Stomach (tissue), 9 donors: ENCODE data around the gene ENPP4. TPM values are rescaled to one million over a fixed set of nuclear protein-coding genes. Genes with fewer than 3 reads are reported as not detected.
"Not testable (repeated sequence)": the region's sequence is repeated elsewhere in the genome, so short reads cannot be mapped to it uniquely, and the experiment has no call there.

Experiments used
- DNase-seq, 2 donors: peaks; one replicate each; pipeline versions ENCODE4 v3.0.0 to v3.0.0-alpha.2; 2013 to 2019
- H3K27ac ChIP-seq, 5 donors: fragments of 200-600 bp in 4 of 5; sonication (generic) in 4 of 5; one replicate each; pipeline ENCODE4 v1.5.1; 2013 to 2019; ENCODE audit warnings: mild to moderate bottlenecking in 1 of 5, moderate library complexity in 1 of 5
- H3K27me3 ChIP-seq, 3 donors: fragments of 200-600 bp; sonication (generic); one replicate each; pipeline ENCODE4 v1.5.1; 2017 to 2019; ENCODE audit warnings: mixed run types in 1 of 3
- H3K36me3 ChIP-seq, 4 donors: fragments of 200-600 bp; sonication (generic); 1 replicate in 3 of 4; 2 replicates in 1 of 4; pipeline ENCODE4 v1.5.1; 2016 to 2019
- H3K4me1 ChIP-seq, 4 donors: fragments of 200-600 bp; sonication (generic); one replicate each; pipeline ENCODE4 v1.5.1; 2016 to 2019
- H3K4me3 ChIP-seq, 4 donors: fragments of 200-600 bp; sonication (generic) in 3 of 4; one replicate each; pipeline ENCODE4 v1.5.1; 2016 to 2019; ENCODE audit warnings: mild to moderate bottlenecking in 1 of 4
- H3K9me3 ChIP-seq, 4 donors: fragments of 200-600 bp; sonication (generic); one replicate each; pipeline ENCODE4 v1.5.1; 2016 to 2019
- EP300 ChIP-seq: sonication (generic); formaldehyde crosslinking; IDR thresholded peaks from one replicate; pipeline ENCODE4 v1.6.1; 2017; ENCODE audit warnings: antibody characterized with exemption
- POLR2A ChIP-seq, 4 donors: fragments of 450-650 bp; IDR thresholded peaks; one replicate each; pipeline ENCODE4 v1.6.1; 2016; ENCODE audit warnings: antibody characterized with exemption in 4 of 4, control low read depth in 2 of 4, mild to moderate bottlenecking in 1 of 4, moderate library complexity in 1 of 4
- POLR2AphosphoS5 ChIP-seq, 3 donors: sonication (generic); formaldehyde crosslinking; IDR thresholded peaks; one replicate each; pipeline ENCODE4 v1.6.1; 2016; ENCODE audit warnings: antibody characterized with exemption in 3 of 3
- WGBS, 5 donors: extraction: QIAGEN DNeasy Blood & Tissue Kit in 3 of 5; methylation state at CpG; one replicate each; pipeline versions ENCODE4 v1.1.5 to v1.1.7; 2013 to 2018; 5-methylcytosine and 5-hydroxymethylcytosine counted together
- intact Hi-C: fragments of 100-400 bp; cut with DNase I; formaldehyde crosslinking; loops from one replicate; pipeline ENCODE4 v1.15.1; 2023; ENCODE audit warnings: low total_unique reads
- polyA plus RNA-seq, 3 donors: library from polyadenylated mRNA; stranded (reverse); fragments of 200-250 nt; gene quantifications; one replicate each; pipeline ENCODE4 v1.2.3, GENCODE V29; 2013
- total RNA-seq, 5 donors: library from RNA; depleted of rRNA; stranded (reverse); fragments of >200 nt; gene quantifications; one replicate each; pipeline versions ENCODE4 v1.1.0 to v1.2.3, GENCODE V29; 2014 to 2016
- TF ChIP-seq, protein P1 (sequence below), 7 experiments: fragments of 450-650 bp in 4 of 7; fragments of 200-600 bp in 3 of 7; sonication (generic) in 3 of 7; IDR thresholded peaks; one replicate each; pipeline ENCODE4 v1.5.1; 2016 to 2019; ENCODE audit warnings: antibody characterized with exemption in 7 of 7, control low read depth in 2 of 7, mild to moderate bottlenecking in 1 of 7
- donor health status: healthy with polysubstance abuse.
- donor health status: Bipolar disorder and iron deficiency.
- donor health status: healthy.

ENPP4 gene
- total and polyA plus RNA-seq, 8 donors = 2.3 to 24.6 (median 6.4) TPM

DNA sequence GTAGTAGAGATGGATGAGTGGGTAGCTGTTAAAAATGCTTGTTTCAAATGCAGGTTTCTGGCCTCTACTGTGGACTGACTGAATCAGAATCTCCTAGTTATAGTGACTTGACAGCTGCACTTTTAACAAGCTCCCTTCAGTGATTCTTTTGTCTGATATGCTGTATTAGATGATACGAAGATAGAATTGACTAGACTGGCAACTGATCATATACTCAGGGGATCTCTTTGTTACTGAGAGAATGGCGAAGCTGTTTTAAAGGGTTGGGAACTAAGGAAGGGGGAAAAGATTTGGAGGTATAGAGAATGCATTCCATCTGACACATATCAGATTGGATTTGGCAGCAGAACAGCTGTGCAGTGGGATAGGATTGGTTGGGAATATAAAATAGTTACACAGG is 7.0 kb downstream of the ENPP4 start:
- TF ChIP-seq POLR2A (IDR thresholded peaks at IDR 0.05) (no peak), EP300 (no peak), POLR2AphosphoS5 (IDR thresholded peaks at IDR 0.05) (no peak)
- TF ChIP-seq, protein P1, sequence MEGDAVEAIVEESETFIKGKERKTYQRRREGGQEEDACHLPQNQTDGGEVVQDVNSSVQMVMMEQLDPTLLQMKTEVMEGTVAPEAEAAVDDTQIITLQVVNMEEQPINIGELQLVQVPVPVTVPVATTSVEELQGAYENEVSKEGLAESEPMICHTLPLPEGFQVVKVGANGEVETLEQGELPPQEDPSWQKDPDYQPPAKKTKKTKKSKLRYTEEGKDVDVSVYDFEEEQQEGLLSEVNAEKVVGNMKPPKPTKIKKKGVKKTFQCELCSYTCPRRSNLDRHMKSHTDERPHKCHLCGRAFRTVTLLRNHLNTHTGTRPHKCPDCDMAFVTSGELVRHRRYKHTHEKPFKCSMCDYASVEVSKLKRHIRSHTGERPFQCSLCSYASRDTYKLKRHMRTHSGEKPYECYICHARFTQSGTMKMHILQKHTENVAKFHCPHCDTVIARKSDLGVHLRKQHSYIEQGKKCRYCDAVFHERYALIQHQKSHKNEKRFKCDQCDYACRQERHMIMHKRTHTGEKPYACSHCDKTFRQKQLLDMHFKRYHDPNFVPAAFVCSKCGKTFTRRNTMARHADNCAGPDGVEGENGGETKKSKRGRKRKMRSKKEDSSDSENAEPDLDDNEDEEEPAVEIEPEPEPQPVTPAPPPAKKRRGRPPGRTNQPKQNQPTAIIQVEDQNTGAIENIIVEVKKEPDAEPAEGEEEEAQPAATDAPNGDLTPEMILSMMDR (IDR thresholded peaks at IDR 0.05) = no peak
- DNase-seq = no peak
- Histone ChIP-seq H3K4me1 (peaks cover 0 to 32% (median 6%) of the 10 kb centered on the region in 4 donors), H3K9me3 (no peaks in the 10 kb centered on the region), H3K27me3 (no peaks in the 10 kb centered on the region), H3K4me3 (no peak overlapping the region), H3K36me3 (peaks cover 0 to 5% (median under 1%) of the 10 kb centered on the region in 4 donors), H3K27ac (no peak overlapping the region)
- 71 to 82% (median 79%) methylated on average over 2 of the region's 2 CpGs for WGBS, 5 donors
- intact Hi-C loops = no loop called here

DNA sequence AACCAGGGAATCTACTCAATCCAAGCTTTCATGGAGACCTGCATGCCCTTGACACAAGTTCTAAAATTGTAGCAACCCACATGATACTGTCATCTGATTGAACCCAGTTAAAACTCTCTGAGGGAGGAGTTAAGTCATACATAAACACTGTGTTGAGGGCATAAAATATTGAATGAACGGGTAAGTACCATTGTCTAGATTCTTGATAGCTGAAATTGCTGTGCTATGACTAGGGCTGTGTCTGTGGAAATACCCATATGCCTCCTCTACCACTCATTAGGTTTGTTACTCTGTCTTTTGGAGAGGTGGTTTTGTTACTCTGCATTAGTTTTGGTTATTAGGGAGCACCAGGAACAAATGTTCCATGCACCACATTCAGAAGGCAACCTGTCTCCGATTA is 7.6 kb downstream of the ENPP4 start:
- no peak overlapping the region for H3K27ac ChIP-seq
- no peaks in the 10 kb centered on the region for H3K27me3 ChIP-seq
- H3K4me3 ChIP-seq = no peak overlapping the region
- WGBS, 5 donors = 79 to 90% (median 82%) methylated on average over 2 of the region's 2 CpGs
- no peaks in the 10 kb centered on the region for H3K9me3 ChIP-seq
- DNase-seq = no peak
- peaks cover 0 to 5% (median 2%) of the 10 kb centered on the region in 4 donors for H3K36me3 ChIP-seq
- intact Hi-C loops = no loop called here
- TF ChIP-seq POLR2AphosphoS5 (IDR thresholded peaks at IDR 0.05) = no peak
- H3K4me1 ChIP-seq = peaks cover 0 to 32% (median 6%) of the 10 kb centered on the region in 4 donors

DNA sequence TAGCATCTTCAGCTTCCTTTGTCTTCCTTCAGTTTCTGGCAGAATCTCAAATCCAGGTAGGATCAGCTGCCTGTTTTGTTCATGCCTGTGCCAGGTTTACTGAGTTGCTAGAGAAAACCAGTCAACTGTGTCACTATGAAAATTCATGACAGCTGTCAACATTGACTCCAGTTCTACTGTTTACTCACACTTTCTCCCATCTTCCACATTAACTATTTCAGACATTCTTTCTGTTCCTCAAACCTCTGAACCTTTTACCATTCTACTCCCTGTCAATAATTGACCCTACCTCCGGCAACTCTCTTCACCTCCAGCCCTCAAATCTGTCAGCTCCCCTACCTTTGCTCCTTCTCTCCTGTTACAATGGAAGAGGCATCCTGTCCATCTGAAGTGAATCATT is 8.5 kb downstream of the ENPP4 start:
- Histone ChIP-seq H3K4me1 (peaks cover 0 to 28% (median 5%) of the 10 kb centered on the region in 4 donors), H3K27me3 (no peaks in the 10 kb centered on the region), H3K9me3 (no peaks in the 10 kb centered on the region), H3K4me3 (no peak overlapping the region), H3K36me3 (peaks cover 3 to 9% (median 5%) of the 10 kb centered on the region in 4 donors), H3K27ac (no peak overlapping the region)
- WGBS, 5 donors = 86 to 97% (median 92%) methylated on average over 1 of the region's 1 CpG
- DNase-seq = no peak
- no peak for TF ChIP-seq POLR2AphosphoS5 (IDR thresholded peaks at IDR 0.05)
- TF ChIP-seq, protein P1 (IDR thresholded peaks at IDR 0.05) = no peak
- TF ChIP-seq EP300 = no peak
- TF ChIP-seq POLR2A (IDR thresholded peaks at IDR 0.05) = no peak
- intact Hi-C loops = no loop called here

DNA sequence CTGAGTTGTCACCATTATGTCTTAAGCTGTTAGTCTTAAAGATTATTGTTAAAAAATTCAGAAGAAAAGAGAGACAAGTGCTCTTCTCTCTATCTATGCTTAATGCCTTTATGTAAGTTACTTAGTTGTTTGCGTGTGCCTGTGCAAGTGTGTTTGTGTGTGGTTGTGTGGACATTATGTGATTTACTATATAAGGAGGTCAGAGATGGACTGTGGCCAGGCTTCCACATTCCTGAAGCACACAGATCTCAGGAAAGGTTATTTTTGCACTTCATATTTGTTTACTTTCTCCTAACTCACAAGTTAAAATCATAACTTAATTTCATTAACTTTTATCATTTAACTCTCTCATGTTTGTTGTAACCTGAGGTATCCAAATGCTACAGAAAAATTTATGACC is 14.5 kb downstream of the ENPP4 start:
- intact Hi-C loops = no loop called here

DNA sequence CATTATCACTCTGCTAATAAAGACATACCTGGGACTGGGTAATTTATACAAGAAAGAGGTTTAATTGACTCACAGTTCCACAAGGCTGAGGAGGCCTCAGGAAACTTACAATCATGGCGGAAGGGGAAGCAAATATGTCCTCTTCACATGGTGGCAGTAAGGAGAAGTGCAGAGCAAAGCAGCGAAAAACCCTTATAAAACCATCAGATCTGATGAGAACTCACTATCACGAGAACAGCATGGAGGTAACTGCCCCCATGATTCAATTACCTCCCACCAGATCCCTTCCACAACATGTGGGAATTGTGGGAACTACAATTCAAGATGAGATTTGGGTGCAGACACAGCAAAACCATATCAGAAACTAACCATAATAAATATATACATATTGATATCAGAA is 19.3 kb downstream of the ENPP4 start:
- H3K9me3 ChIP-seq, DNase-seq, intact Hi-C loops, H3K36me3 ChIP-seq, H3K27ac ChIP-seq, H3K27me3 ChIP-seq, H3K4me3 ChIP-seq, H3K4me1 ChIP-seq: not testable (repeated sequence)
- 91 to 97% (median 96%) methylated on average over 3 of the region's 3 CpGs for WGBS, 5 donors

More for the DNA sequence above, 14.5 kb downstream of the ENPP4 start:
- TF ChIP-seq EP300 = no peak
- TF ChIP-seq, protein P1 (IDR thresholded peaks at IDR 0.05) = no peak
- no peak for TF ChIP-seq POLR2A (IDR thresholded peaks at IDR 0.05)
- TF ChIP-seq POLR2AphosphoS5 (IDR thresholded peaks at IDR 0.05) = no peak
- DNase-seq = no peak
- no peak overlapping the region for H3K4me3 ChIP-seq
- H3K9me3 ChIP-seq = no peaks in the 10 kb centered on the region
- peaks cover 0 to 10% (median 3%) of the 10 kb centered on the region in 4 donors for H3K4me1 ChIP-seq
- H3K27me3 ChIP-seq = no peaks in the 10 kb centered on the region
- 25 to 55% (median 37%) methylated on average over 1 of the region's 1 CpG for WGBS, 5 donors
- peaks cover 4 to 11% (median 7%) of the 10 kb centered on the region in 4 donors for H3K36me3 ChIP-seq
- no peak overlapping the region for H3K27ac ChIP-seq
